Subcutaneous adipose tissue (tissue), 4 donors: ENCODE measurements around the gene ZNF586. TPM values are rescaled to one million over a fixed set of nuclear protein-coding genes. Genes with fewer than 3 reads are reported as not detected.

Source experiments
- CTCF ChIP-seq: fragments of 450-650 bp; IDR thresholded peaks from one replicate; pipeline ENCODE4 v1.5.1; 2016; ENCODE audit warnings: low read depth, mild to moderate bottlenecking, control low read depth, antibody characterized with exemption, moderate library complexity
- total RNA-seq, 4 donors: library from RNA; depleted of rRNA; stranded (reverse); fragments of >200 nt; gene quantifications; one replicate each; pipeline ENCODE4 v1.1.0, GENCODE V29; 2016

ZNF586 gene
- total RNA-seq: 10 to 100 TPM; 17.8 to 22.5 (median 20.9) TPM

- no peak for TF ChIP-seq CTCF
Measured at GRCh38 chr19:57769345-57770131, at the start of gene ZNF586. Gene ZNF586 (plus strand): TSS chr19:57769676. CDS start chr19:57769843, 167 bp downstream.

DNA sequence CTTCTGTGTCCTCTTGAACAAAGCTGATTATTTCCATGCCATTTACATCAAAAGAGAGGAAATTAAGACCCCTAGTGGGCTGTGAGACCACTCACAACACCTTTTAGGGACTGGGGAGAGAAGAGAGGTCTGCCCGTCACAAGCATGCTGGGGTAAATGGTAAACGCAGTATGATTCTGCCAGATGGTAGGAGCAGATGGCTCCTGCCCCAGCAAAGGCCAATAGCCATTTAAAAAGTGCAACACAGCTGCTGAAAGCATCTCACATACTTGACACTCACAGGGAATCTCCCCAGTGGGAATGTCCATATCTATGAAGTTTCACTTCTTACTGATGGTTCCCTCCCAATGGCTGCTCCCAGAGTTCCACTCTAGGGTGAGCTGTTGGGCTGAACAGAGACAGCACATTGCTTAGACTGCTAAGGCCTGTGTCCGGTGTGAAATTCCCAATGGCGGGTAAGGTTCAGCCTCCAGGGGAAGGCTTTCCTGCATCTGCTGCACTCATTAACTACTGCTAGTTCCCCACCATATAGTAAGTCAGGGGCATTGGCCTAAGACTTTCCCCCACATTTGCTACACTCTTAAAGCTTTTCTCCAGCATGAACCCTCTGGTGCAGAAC, 49.5 kb upstream of the ZNF586 start:
- no peak for TF ChIP-seq CTCF

DNA sequence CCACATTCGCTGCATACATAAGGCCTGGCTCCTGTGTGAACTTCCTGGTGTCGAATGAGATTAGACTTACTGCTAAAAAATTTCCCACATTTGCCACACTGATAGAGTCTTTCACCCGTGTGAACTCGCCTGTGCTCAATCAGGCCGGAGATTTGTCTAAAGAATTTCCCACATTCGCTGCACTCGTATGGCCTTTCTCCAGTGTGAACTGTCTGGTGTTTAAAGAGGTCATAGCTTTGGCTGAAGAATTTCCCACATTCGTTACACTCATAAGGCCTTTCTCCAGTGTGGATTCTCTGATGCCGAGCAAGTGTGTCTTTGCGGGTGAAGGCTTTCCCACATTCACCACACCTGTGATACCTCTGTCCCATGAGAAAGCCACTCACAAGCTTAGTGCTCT, 48.6 kb upstream of the ZNF586 start:
- no peak for TF ChIP-seq CTCF

- no peak for TF ChIP-seq CTCF
Measured at GRCh38 chr19:57746580-57747471, 22.6 kb upstream of the ZNF586 start, which contains the start of gene ZNF776. Gene ZNF776 (plus strand): TSS chr19:57746815. CDS start chr19:57747059, 244 bp downstream.

DNA sequence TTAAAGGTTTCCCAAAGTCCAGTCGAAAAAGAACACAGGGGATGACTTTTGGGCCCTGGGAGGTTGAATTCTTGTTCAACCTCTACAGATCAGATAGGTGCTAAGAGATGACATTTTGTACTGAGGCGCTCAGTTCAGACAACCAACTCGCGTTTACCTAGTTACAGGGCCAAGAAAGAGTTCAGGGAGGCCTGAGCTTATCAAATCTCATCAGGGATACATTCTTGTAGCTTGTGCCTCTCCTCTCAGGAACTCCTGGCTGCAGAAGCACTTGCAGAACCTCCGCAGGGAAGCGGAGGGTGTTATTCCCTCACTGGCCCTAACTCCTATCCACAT, 22.0 kb upstream of the ZNF586 start:
- no peak for TF ChIP-seq CTCF

GRCh38 chr19:57748029-57748428, 21.4 kb upstream of the ZNF586 start:
- TF ChIP-seq CTCF: no peak
